HepG2 (cell line): Measurements from ENCODE around the gene TEX19. TPM values are rescaled to one million over a fixed set of nuclear protein-coding genes. Genes with fewer than 3 reads are reported as not detected.

Experiments used
- AKAP8 ChIP-seq: sonication (generic); formaldehyde crosslinking; IDR thresholded peaks from 2 replicates; pipeline ENCODE4 v1.5.1; 2020; ENCODE audit warnings: mild to moderate bottlenecking, missing genetic modification reagents
- ELF3 ChIP-seq: IDR thresholded peaks from 2 replicates; pipeline ENCODE4 v1.6.1; 2016; ENCODE audit warnings: missing genetic modification reagents, missing compliant biosample characterization
- FOXJ3 ChIP-seq: sonication (generic); formaldehyde crosslinking; IDR thresholded peaks from 2 replicates; pipeline ENCODE4 v1.4.0; 2020; ENCODE audit warnings: missing genetic modification reagents, mild to moderate bottlenecking, borderline replicate concordance
- HBP1 ChIP-seq: IDR thresholded peaks from 2 replicates; pipeline ENCODE4 v1.6.1; 2016; ENCODE audit warnings: low read depth, control low read depth
- HNF4G ChIP-seq, 2 experiments: sonication (generic) in 1 of 2; formaldehyde crosslinking in 1 of 2; IDR thresholded peaks; 2 replicates each; pipeline versions ENCODE4 v1.4.0 to v1.6.1; 2011 to 2020; ENCODE audit warnings: borderline replicate concordance in 2 of 2, low read depth in 2 of 2, mild to moderate bottlenecking in 2 of 2, low read length in 1 of 2, missing genetic modification reagents in 1 of 2, moderate library complexity in 1 of 2
- IRF2 ChIP-seq: IDR thresholded peaks from 2 replicates; pipeline ENCODE4 v1.6.1; 2018; ENCODE audit warnings: missing genetic modification reagents, missing compliant biosample characterization
- KAT7 ChIP-seq: IDR thresholded peaks from 2 replicates; pipeline ENCODE4 v1.6.1; 2018; ENCODE audit warnings: borderline replicate concordance, missing compliant biosample characterization
- MIER2 ChIP-seq: IDR thresholded peaks from 2 replicates; pipeline ENCODE4 v1.6.1; 2016; ENCODE audit warnings: missing biosample characterization, missing genetic modification reagents
- MTA1 ChIP-seq: sonication (generic); formaldehyde crosslinking; IDR thresholded peaks from 2 replicates; pipeline ENCODE4 v1.4.0; 2020; ENCODE audit warnings: missing genetic modification reagents, mild to moderate bottlenecking, borderline replicate concordance
- NFKB2 ChIP-seq: sonication (generic); formaldehyde crosslinking; IDR thresholded peaks from 2 replicates; pipeline ENCODE4 v1.4.0; 2020; ENCODE audit warnings: missing genetic modification reagents, borderline replicate concordance
- RELA ChIP-seq: sonication (generic); formaldehyde crosslinking; IDR thresholded peaks from 2 replicates; pipeline ENCODE4 v1.4.0; 2020; ENCODE audit warnings: missing genetic modification reagents
- SP2 ChIP-seq: sonication (generic); formaldehyde crosslinking; IDR thresholded peaks from 2 replicates; pipeline ENCODE4 v1.5.1; 2020; ENCODE audit warnings: mild to moderate bottlenecking, missing genetic modification reagents
- STAG1 ChIP-seq: sonication (generic); formaldehyde crosslinking; IDR thresholded peaks from 2 replicates; pipeline ENCODE4 v1.4.0; 2020; ENCODE audit warnings: missing genetic modification reagents
- TBX2 ChIP-seq: sonication (generic); formaldehyde crosslinking; IDR thresholded peaks from 2 replicates; pipeline ENCODE4 v1.5.0; 2020; ENCODE audit warnings: missing genetic modification reagents, mild to moderate bottlenecking, borderline replicate concordance
- TERF1 ChIP-seq: sonication (generic); formaldehyde crosslinking; IDR thresholded peaks from 2 replicates; pipeline ENCODE4 v1.8.0; 2022; ENCODE audit warnings: mild to moderate bottlenecking, missing genetic modification reagents, moderate library complexity
- THAP7 ChIP-seq: sonication (generic); formaldehyde crosslinking; IDR thresholded peaks from 2 replicates; pipeline ENCODE4 v1.8.1; 2023; ENCODE audit warnings: mild to moderate bottlenecking, missing genetic modification reagents
- THRA ChIP-seq: sonication (generic); formaldehyde crosslinking; IDR thresholded peaks from 2 replicates; pipeline ENCODE4 v1.4.0; 2020; ENCODE audit warnings: missing genetic modification reagents, borderline replicate concordance
- YY1 ChIP-seq: IDR thresholded peaks from 2 replicates; pipeline ENCODE4 v1.6.1; 2011; ENCODE audit warnings: low read length, low read depth, moderate library complexity, mild to moderate bottlenecking; ENCODE audit not compliant: insufficient read depth, insufficient replicate concordance
- ZBTB25 ChIP-seq: IDR thresholded peaks from 2 replicates; pipeline ENCODE4 v1.6.1; 2018; ENCODE audit warnings: missing genetic modification reagents
- ZFYVE20 ChIP-seq: sonication (generic); formaldehyde crosslinking; IDR thresholded peaks from 2 replicates; pipeline ENCODE4 v1.8.0; 2023; ENCODE audit warnings: low read depth, mild to moderate bottlenecking, moderate library complexity, missing genetic modification reagents, borderline replicate concordance
- ZNF773 ChIP-seq: sonication (generic); formaldehyde crosslinking; IDR thresholded peaks from 2 replicates; pipeline ENCODE4 v1.4.0; 2020; ENCODE audit warnings: missing genetic modification reagents, borderline replicate concordance
- polyA plus RNA-seq, 8 experiments: library from polyadenylated mRNA; depleted of rRNA in 3 of 8; stranded (reverse) in 7 of 8; unstranded in 1 of 8; fragments of >200 nt; fragmentation: Illumina TruSeq in 4 of 8; extraction: Trizol in 4 of 8; gene quantifications; 2 replicates each; pipeline versions ENCODE4 v1.2.1 to v1.2.3, GENCODE V29; 2011 to 2016; ENCODE audit warnings: low read depth in 4 of 8, missing spikeins in 1 of 8, mixed read lengths in 1 of 8; ENCODE audit not compliant: insufficient read depth in 1 of 8
- total RNA-seq, 5 experiments: library from RNA; depleted of rRNA; stranded (reverse); fragments of >200 nt; fragmentation: Illumina TruSeq; extraction: Trizol; gene quantifications; 2 replicates each; pipeline ENCODE4 v1.2.3, GENCODE V29; 2016; ENCODE audit warnings: low read depth in 1 of 5

The TEX19 gene
- total and polyA plus RNA-seq, 2 of the 13 experiments (the other 11 are each of a cell fraction or from before 2014, with no cell fraction given): 1.3 to 6.0 TPM

GRCh38 chr17:82320956-82321927 is 37.8 kb upstream of the TEX19 start (continued):
- TF ChIP-seq HBP1 (0 out of 2 replicates have a peak, but pooled peaks have one; percentile 71), KAT7 (CRISPR knock-in tag) (peak; percentile 74; the same call in 1 of the 2 replicates), TBX2 (CRISPR knock-in tag) (no peak; the same call in 1 of the 2 replicates), AKAP8 (CRISPR knock-in tag) (0 out of 2 replicates have a peak, but pooled peaks have one; percentile 52), MTA1 (CRISPR knock-in tag) (peak; percentile 65; the same call in 1 of the 2 replicates), SP2 (CRISPR knock-in tag) (no peak), THRA (CRISPR knock-in tag) (no peak), HNF4G (IDR thresholded peaks at IDR 0.05; ENCODE audit: borderline replicate concordance, low read depth, low read length) (no peak), HNF4G (CRISPR knock-in tag; IDR thresholded peaks at IDR 0.05; ENCODE audit: borderline replicate concordance, low read depth) (peak; percentile 22; the same call in 1 of the 2 replicates), TERF1 (0 out of 2 replicates have a peak, but pooled peaks have one; percentile 50), STAG1 (CRISPR knock-in tag) (peak; percentile 88), ZFYVE20 (CRISPR knock-in tag) (no peak), FOXJ3 (CRISPR knock-in tag) (no peak), IRF2 (CRISPR knock-in tag) (peak; percentile 44; the same call in 1 of the 2 replicates), ZNF773 (CRISPR knock-in tag) (0 out of 2 replicates have a peak, but pooled peaks have one; percentile 25), MIER2 (no peak), ZBTB25 (CRISPR knock-in tag) (peak; percentile 24; the same call in 1 of the 2 replicates), ELF3 (CRISPR knock-in tag) (peak; percentile 30; the same call in 1 of the 2 replicates), RELA (CRISPR knock-in tag) (peak; percentile 73; the same call in 1 of the 2 replicates), NFKB2 (CRISPR knock-in tag) (0 out of 2 replicates have a peak, but pooled peaks have one; percentile 7), THAP7 (CRISPR knock-in tag) (peak; percentile 76), YY1 (peak; percentile 61)
